A673 (cell line): Measurements from ENCODE around the gene FGD4.

Source experiments
- CTCF ChIP-seq: fragments of 300-800, 200-600 bp; sonication (generic); conservative IDR thresholded peaks from 2 replicates; pipeline ENCODE4 v1.5.1; 2017; ENCODE audit warnings: low read depth, mild to moderate bottlenecking, antibody characterized with exemption, low read length, moderate library complexity, mixed read lengths
- EZH2 ChIP-seq: fragments of 200-600 bp; sonication (generic); IDR thresholded peaks from 2 replicates; pipeline ENCODE4 v1.6.1; 2017; ENCODE audit warnings: borderline replicate concordance, low read depth, mild to moderate bottlenecking, mixed read lengths, antibody characterized with exemption, low read length; ENCODE audit not compliant: poor library complexity, severe bottlenecking

GRCh38 chr12:32444895-32445294, 45.5 kb downstream of the FGD4 start:
- no peak for TF ChIP-seq CTCF
- TF ChIP-seq EZH2, result no peak
